Sigmoid colon (tissue), 4 donors: ENCODE results near the gene SPTBN5.

Source experiments
- CTCF ChIP-seq, 4 experiments: fragments of 450-650 bp in 3 of 4; fragments of 200-600 bp in 1 of 4; IDR thresholded peaks; one replicate each; pipeline ENCODE4 v1.5.1; 2016 to 2019; ENCODE audit warnings: antibody characterized with exemption in 4 of 4, mild to moderate bottlenecking in 3 of 4, moderate library complexity in 2 of 4
- POLR2AphosphoS5 ChIP-seq, 4 donors: sonication (generic); formaldehyde crosslinking; IDR thresholded peaks; one replicate each; pipeline ENCODE4 v1.6.1; 2017; ENCODE audit warnings: antibody characterized with exemption in 4 of 4

- TF ChIP-seq POLR2AphosphoS5 (IDR thresholded peaks at IDR 0.05) (no peak), CTCF (IDR thresholded peaks at IDR 0.05) (no peak)
These were observed 468 bp upstream of the SPTBN5 start for GRCh38 chr15:41894251-41894790.
